SK-N-MC (cell line): ENCODE data around the gene MTG2.
"Not testable (repeated sequence)": the region's sequence is repeated elsewhere in the genome, so short reads cannot be mapped to it uniquely, and the experiment has no call there.

Experiments
- DNase-seq: peaks from one replicate; pipeline ENCODE4 v3.0.0-alpha.2; 2011; ENCODE audit warnings: low read depth, low spot score
- H3K27ac ChIP-seq: fragments of 200-600 bp; sonication (generic); 2 replicates; pipeline ENCODE4 v1.5.1; 2016; ENCODE audit warnings: mixed run types
- H3K36me3 ChIP-seq: fragments of 200-600 bp; sonication (generic); 2 replicates; pipeline ENCODE4 v1.6.1; 2017; ENCODE audit warnings: antibody characterized with exemption, low read length, mixed read lengths; ENCODE audit not compliant: insufficient read depth
- H3K4me3 ChIP-seq: fragments of 200-600 bp; sonication (generic); 2 replicates; pipeline ENCODE4 v1.5.1; 2016
- H3K9ac ChIP-seq: fragments of 200-600 bp; sonication (generic); 2 replicates; pipeline ENCODE4 v1.8.0; 2017; ENCODE audit warnings: mixed run types, mixed read lengths; ENCODE audit not compliant: insufficient read length
- H3K9me3 ChIP-seq: fragments of 200-600 bp; sonication (generic); 2 replicates; pipeline ENCODE4 v1.6.1; 2017; ENCODE audit warnings: low read depth, mild to moderate bottlenecking, antibody characterized with exemption, low read length, moderate library complexity, mixed read lengths
- EZH2 ChIP-seq: fragments of 200-600 bp; sonication (generic); IDR thresholded peaks from one replicate; pipeline ENCODE4 v1.6.1; 2017; ENCODE audit warnings: antibody characterized with exemption
- FOXP2 ChIP-seq: optimal IDR thresholded peaks from 2 replicates; pipeline ENCODE3; 2011; ENCODE audit warnings: mild to moderate bottlenecking, moderate library complexity; ENCODE audit not compliant: insufficient read depth; ENCODE audit errors: extremely low read length, control extremely low read depth
- POLR2AphosphoS5 ChIP-seq: IDR thresholded peaks from 2 replicates; pipeline ENCODE4 v1.6.1; 2012; ENCODE audit warnings: mild to moderate bottlenecking, low read depth, low read length, borderline replicate concordance

Gene MTG2

GRCh38 chr20:62143081-62143956 is 39.5 kb upstream of the MTG2 start, which contains the start of the genes PSMA7 and SS18L1:
Gene PSMA7, minus strand, starts transcription at chr20:62143394. Its CDS starts 91 bp downstream, at chr20:62143303.
Gene SS18L1, plus strand, starts transcription at chr20:62143769. Its CDS starts 52 bp downstream, at chr20:62143821.
- Histone ChIP-seq H3K4me3 (peak within 1 kb of the TSS; percentile 97), H3K9ac (peak within 1 kb of the TSS; percentile 96), H3K36me3 (peaks cover 42% of the 10 kb centered on the region), H3K27ac (peak within 1 kb of the TSS; percentile 71), H3K9me3 (no peaks in the 10 kb centered on the region)
- no peak for DNase-seq
- TF ChIP-seq FOXP2 (no peak), POLR2AphosphoS5 (peak; percentile 81), EZH2 (no peak)

GRCh38 chr20:62143957-62144825 is 38.6 kb upstream of the MTG2 start:
- TF ChIP-seq EZH2 (no peak), FOXP2 (no peak), POLR2AphosphoS5 (no peak)
- H3K9me3 ChIP-seq = no peaks in the 10 kb centered on the region
- H3K9ac ChIP-seq = peak overlapping the region; percentile 68
- DNase-seq = no peak
- H3K27ac ChIP-seq = no peak overlapping the region
- H3K4me3 ChIP-seq = peak overlapping the region; percentile 97
- peaks cover 33% of the 10 kb centered on the region for H3K36me3 ChIP-seq

GRCh38 chr20:62145688-62146018 is 37.2 kb upstream of the MTG2 start:
- no peak overlapping the region for H3K9ac ChIP-seq

GRCh38 chr20:62146019-62146755 is 36.6 kb upstream of the MTG2 start:
- H3K9me3 ChIP-seq = no peaks in the 10 kb centered on the region
- H3K9ac ChIP-seq = no peak overlapping the region
- no peak overlapping the region for H3K4me3 ChIP-seq
- TF ChIP-seq POLR2AphosphoS5 = no peak
- TF ChIP-seq EZH2 = no peak
- no peak for TF ChIP-seq FOXP2
- peaks cover 13% of the 10 kb centered on the region; the same call in 1 of the 2 replicates for H3K36me3 ChIP-seq
- no peak for DNase-seq
- H3K27ac ChIP-seq = no peak overlapping the region

More at GRCh38 chr20:62145688-62146018, 37.2 kb upstream of the MTG2 start:
- no peak for DNase-seq
- H3K27ac ChIP-seq = no peak overlapping the region
- no peak for TF ChIP-seq POLR2AphosphoS5
- TF ChIP-seq EZH2 = no peak
- TF ChIP-seq FOXP2 = no peak
- H3K9me3 ChIP-seq = no peaks in the 10 kb centered on the region
- H3K4me3 ChIP-seq = no peak overlapping the region
- peaks cover 19% of the 10 kb centered on the region for H3K36me3 ChIP-seq

GRCh38 chr20:62147125-62147524 is 35.7 kb upstream of the MTG2 start:
- H3K27ac ChIP-seq = no peak overlapping the region

GRCh38 chr20:62147528-62147927 is 35.3 kb upstream of the MTG2 start:
- DNase-seq = no peak
- Histone ChIP-seq H3K27ac (no peak overlapping the region), H3K36me3 (peaks cover 19% of the 10 kb centered on the region; the same call in 1 of the 2 replicates), H3K9ac (no peak overlapping the region), H3K9me3 (no peaks in the 10 kb centered on the region), H3K4me3 (no peak overlapping the region)
- no peak for TF ChIP-seq FOXP2
- no peak for TF ChIP-seq EZH2
- no peak for TF ChIP-seq POLR2AphosphoS5

More at GRCh38 chr20:62147125-62147524, 35.7 kb upstream of the MTG2 start:
- no peak overlapping the region for H3K4me3 ChIP-seq
- TF ChIP-seq FOXP2 = no peak
- TF ChIP-seq EZH2 = no peak
- no peak for TF ChIP-seq POLR2AphosphoS5
- H3K9ac ChIP-seq = no peak overlapping the region
- H3K36me3 ChIP-seq = peaks cover 15% of the 10 kb centered on the region; the same call in 1 of the 2 replicates
- no peaks in the 10 kb centered on the region for H3K9me3 ChIP-seq
- DNase-seq = no peak

GRCh38 chr20:62148383-62148782 is 34.4 kb upstream of the MTG2 start:
- not testable (repeated sequence) for H3K9ac ChIP-seq

More at GRCh38 chr20:62148383-62148782, 34.4 kb upstream of the MTG2 start:
- H3K4me3 ChIP-seq, H3K9me3 ChIP-seq, H3K27ac ChIP-seq, DNase-seq: not testable (repeated sequence)
- peaks cover 21% of the 10 kb centered on the region; the same call in 1 of the 2 replicates for H3K36me3 ChIP-seq
